Stimulated activated naive CD8-positive, alpha-beta T cell treated with anti-CD3 and anti-CD28 coated beads, Interleukin-15, Interleukin-2, amounts not matched to agents 100 U/mL and 50 U/mL, for 24 hours (primary cell): ENCODE results near the gene TMEM234.
A peak's percentile ranks its signal among the peaks of the same experiment; 100 is the strongest.

Experiments used
- ATAC-seq: fragments of 150-1000 bp; cut with Tn5 transposase; one replicate; pipeline ENCODE4 v1.10.0; 2021
- DNase-seq: peaks from one replicate; pipeline ENCODE4 v3.0.0; 2021

Gene TMEM234

DNA sequence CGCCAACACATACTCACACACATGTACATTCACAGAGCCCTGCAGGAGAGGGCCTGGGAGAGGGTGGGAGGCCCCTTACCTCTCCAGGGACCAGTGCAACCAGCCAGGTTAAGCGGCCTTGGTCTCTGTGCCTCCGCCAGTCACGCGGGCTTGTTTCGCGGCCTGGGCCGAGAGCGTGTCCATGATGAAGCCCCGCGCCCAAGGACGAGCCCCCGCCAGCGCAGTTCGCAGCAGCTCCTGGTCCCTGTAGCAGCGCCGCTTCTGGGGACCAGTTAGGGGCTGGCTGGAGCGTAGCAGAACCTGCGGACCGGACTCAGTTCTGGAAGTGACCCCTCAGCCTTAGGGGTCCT, 17.6 kb upstream of the TMEM234 start:
- DNase-seq = no peak

DNA sequence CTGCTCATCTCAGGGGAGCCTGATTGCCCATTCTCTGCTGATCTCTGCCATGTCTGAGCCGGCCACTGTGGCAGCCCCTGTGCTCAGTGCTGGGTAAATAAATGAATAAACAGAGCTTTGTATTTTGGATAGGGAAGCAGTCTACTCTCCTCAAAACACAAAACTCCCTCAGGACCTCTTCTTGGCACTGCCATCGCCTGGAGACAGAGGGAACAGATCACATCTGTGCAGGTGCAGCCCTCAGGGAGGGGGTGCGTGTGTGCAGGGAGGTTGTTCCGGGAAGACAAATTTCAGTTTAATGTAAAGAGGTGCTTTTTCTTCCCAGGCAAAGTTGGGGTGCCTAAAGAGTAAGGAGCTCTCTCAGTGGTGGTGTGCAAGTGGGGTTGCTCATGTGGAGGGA, 17.2 kb upstream of the TMEM234 start:
- ATAC-seq = no peak
- no peak for DNase-seq

More for the DNA sequence above, 17.6 kb upstream of the TMEM234 start:
- no peak for ATAC-seq

DNA sequence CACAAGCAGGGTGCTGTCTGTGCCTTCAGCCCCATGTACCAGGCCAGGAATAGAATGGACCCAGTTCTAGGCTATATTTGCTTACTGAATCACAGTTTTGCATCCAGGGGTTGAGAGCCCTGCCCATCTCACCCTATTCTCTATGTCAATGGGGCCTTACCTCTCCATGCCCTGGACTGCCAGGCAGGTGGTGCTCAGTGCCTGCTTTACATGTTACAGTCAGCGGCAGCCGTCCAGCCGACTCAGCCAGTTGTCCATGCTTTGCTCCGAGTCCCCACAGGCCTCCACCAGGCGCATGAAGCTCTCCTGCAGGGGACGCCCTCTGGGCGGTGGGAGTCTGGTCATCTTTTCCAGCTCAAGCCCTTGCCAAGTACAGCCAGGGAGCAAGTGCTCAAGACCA, 12.6 kb upstream of the TMEM234 start:
- DNase-seq = no peak
- no peak for ATAC-seq

DNA sequence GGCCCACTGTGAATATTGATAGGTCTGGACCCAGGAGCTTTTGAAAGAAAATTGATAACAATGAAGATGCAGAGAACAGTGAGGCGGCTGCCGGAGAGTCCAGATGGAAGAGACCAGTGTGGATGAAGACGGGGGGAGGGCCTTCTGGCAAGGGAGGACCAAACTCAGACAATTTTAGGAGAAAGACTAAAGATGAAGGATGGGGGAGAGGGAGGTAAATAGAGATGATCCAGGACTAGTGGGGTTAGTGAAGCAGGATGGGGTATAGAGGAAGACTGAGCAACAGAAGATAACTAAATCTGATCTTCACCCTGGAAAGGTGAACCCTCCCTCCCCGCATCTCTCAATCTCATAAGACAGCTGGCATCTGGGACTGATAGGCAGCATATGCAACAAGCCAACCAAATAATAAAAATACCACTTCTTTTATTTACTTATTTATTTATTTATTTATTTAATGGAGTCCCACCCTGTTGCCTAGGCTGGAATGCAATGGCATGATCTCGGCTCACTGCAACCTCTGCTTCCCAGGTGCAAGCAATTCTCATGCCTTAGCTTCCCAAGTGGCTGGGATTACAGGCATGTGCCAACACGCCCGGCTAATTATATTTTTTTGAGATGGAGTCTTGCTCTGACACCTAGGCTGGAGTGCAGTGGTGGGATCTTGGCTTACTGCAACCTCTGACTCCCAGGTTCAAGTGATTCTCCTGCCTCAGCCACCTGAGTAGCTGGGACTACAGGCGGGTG, 10.6 kb upstream of the TMEM234 start:
- DNase-seq = no peak
- no peak for ATAC-seq

DNA sequence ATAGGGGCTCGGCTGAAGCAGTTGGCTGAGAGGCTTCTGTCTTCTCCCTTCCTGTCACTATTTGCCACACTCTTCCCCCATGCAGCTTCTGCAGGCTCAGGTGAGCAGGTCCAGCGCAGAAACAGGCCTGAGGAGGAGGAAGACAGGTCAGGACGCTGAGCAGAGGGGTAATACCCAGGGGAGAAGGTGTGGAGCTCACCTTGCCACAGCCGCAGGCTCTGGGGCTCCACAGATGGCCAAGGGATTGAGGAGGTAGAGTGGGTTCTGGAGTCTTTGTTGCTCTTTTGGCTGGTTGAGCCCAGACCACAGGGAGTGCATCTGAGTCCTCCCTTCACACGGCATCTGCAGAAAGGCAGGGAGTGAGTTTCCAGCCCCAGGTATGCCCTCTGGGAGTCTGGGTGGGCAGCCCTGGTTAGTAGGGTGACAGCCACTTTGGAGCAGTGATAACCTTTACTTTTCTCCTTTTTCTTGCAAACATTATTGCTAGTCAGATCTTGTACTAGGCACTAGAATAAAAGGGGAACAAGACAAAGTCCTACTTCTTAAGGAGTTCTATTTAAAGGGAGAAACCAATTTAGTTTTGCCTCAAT, 9.8 kb upstream of the TMEM234 start:
- ATAC-seq (no peak), DNase-seq (no peak)

DNA sequence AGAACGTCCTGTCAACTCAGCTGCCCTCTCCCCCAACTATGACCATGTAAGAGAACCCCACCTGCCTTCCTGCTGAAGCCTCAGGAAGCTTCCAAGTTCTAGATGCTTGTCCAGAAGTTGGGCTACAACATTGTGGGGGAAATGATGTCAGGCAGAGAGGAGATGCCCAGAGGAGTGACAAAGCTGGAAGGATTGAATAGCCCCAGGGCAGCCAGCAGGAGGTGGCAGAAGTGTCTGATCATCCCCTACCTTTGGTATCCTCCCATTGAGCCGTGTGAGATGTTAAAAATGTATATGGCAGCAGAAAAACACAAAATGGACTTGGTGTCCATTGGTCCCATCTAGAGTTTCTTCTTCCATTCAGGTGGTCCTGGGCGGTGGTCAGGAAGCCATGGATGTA, 6.6 kb upstream of the TMEM234 start:
- ATAC-seq = no peak
- no peak for DNase-seq

DNA sequence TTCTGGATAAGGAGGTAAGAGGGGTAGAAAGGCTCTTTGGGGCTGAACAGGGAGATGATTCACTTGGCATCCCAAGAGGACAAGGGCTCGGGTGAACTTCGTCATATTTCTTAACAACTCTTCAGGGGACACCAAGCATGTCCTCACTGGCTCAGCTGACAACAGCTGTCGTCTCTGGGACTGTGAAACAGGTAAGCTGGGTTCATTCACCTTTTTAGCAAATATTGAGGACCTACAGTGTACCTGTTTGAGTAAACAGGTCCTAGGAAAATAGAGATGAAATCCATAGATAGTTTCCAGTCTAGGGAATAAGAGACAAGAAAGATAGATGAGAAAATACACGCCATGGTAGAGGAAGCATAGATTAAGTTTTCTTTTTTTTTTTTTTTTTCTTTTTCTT, 2.1 kb upstream of the TMEM234 start:
- ATAC-seq (no peak), DNase-seq (no peak)

DNA sequence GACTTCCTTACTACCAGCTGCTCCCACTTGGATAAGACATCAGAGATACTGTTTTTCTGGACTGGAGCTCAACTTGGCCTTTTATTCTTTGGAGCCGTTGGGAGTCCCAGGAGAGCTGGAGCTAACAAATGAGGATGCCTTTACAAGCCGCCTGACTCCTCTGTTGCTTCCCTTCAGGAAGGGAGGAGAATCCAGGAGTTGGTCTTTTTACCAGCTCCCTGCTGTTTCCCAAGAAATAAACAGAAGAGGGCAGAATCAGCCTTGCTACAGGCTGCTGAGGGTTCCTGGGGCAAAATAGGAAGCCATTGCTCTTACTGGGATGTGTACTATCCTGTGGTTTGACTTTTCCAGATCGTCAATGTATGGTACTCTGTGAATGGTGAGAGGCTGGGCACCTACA, 1.5 kb upstream of the TMEM234 start:
- ATAC-seq (no peak), DNase-seq (no peak)

DNA sequence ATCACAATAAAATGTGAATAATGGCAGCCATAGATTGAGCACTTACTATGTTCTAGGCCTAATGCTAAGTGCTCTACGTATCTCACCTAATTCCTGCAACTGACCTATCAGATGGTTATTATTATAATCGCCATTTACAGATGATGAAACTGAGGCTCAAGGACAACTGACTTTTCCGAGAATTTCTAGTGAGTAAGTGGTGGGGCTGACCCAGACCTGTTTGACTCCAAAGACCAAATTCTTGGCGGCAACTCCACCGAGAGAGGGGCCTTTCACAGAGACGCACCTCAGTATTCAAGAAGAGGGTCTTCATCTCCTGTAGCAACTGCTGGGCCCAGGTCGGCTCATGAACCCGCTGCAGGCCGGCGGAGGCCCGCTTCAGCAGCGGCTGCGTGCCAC, 573 bp downstream of the TMEM234 start:
- no peak for ATAC-seq
- DNase-seq = no peak

DNA sequence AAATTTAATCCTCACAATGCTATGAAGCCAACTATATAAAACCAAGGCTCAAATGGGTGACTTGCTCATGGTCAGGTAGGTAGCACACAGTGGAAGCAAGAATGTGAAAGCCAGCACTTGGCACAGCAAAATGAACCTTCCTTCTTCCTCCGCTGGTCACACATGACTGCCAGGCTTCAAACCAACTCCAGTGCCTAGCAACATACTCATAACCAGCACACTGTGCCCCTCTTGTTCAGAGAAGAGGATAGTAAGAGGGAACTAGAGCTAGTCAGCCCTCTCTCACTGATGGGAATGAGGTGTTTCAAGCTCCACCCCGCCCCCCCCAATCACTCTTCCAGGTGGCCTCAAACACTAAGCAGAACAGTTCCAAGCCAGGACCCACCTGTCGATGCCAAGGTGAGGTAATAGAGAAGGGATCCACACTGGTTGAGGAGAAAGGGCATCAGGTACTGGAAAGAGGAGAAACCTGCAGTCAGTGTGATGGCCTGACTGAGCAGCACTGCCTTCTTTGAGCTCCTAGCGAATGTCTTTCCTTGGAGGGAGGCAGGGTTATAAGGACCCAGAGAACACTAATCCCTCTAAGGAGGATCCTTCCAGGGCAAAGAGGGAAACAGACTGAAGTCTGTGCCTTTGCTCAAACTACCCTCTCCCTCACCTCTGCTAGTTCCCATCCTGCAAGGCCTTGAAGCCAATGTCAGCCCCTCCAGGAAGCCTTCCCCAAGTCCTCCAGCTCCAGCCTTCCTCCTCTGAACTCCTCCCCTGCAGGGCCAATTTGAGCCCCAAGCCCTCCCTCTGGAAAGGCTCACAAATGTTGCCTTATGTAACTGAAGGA, 1.2 kb downstream of the TMEM234 start:
- no peak for DNase-seq
- no peak for ATAC-seq

DNA sequence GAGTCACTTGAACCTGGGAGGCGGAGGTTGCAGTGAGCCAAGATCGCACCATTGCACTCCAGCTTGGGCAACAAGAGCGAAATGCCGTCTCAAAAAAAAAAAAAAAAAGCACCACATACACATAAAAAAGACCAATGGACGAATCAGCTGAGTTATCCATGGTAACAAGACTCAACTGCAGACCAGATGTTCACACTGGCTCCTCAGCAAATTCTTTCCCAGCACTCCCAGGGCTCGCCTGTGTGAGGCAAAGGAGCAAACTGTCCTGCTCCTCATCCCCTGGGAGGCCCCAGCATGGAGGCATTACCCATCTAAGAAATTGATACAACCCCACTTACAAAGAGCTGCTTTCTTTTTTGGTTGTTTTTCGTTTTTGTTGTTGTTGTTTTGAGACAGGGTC, 3.1 kb downstream of the TMEM234 start:
- ATAC-seq (no peak), DNase-seq (no peak)

DNA sequence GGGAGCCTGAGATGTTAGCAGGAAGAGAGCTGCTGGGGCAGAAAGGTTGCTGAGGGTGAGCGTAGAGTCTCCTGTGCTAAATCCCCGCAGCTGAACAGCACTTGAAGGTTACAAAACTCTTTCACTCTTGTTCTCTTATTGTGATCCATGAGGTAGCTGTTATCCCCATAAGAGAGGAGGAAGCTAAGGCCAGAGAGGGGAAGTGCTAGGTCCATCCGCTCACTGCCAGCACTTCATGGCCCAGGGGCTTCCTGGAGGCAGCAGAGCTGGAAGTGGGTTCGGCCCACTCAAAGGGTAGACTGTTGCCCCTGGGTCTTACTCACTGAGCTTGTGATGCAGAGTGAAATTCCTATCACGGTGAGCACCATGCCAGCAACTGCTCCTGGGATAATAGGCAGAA, 5.6 kb downstream of the TMEM234 start:
- DNase-seq = no peak
- no peak for ATAC-seq

DNA sequence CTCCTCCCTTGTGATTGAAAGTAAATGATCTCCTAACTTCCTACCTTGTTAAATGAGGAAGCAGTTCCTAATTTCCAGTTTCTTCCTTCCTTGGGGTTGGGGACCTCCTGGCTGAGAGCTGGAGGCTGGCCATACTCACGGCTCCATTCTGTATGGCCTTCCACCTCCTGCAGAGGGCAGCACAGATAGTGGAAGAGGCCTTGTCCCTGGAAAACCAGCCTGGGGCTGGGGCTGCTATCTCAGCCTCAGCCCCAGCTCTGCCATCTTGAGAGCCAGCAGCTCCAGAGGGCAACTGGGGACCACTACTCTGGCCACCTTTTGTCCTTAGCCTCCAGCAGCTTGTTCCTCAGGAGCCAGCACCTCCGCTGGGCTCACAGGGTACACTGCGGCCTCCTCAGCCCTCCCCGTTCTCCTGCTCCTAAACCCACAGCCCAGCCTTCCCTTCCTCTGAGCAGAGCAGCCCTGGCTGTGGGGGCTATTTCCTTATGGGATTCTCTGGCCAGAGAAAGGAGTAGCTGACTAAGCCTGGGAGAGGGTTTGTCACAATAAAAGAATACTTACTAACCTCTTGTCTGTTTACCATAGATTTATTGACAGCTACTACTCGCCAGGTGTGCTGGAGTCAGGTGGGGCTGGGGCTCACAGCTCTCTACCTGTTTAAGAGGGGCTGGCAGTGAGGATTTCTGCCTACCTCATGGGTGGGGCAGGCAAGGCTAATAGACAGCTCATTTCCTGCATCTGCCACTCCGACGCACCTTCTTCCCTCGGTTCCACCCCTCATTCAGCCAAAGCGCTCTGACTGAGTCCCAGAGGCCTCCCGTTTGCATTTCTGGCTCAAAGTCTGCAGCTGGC, 6.3 kb downstream of the TMEM234 start:
- DNase-seq (peak; percentile 72), ATAC-seq (peak; percentile 76)

DNA sequence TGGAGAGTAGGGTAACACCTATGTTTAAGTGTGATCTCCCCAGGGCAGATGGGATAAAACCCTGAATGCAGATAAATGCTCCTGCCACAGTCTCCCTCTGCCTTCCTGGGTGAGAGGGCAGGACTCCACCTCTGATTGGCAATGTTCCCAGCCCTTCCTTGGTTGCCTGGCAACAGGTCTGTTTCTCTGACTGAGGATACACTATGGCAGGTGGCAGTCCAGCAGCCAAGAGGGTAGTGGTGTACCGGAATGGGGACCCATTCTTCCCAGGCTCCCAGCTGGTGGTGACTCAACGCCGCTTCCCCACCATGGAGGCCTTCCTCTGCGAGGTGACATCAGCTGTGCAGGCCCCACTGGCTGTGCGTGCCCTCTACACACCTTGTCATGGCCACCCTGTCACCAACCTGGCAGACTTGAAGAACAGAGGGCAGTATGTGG, 13.2 kb downstream of the TMEM234 start, which contains the start of gene DCDC2B:
TSS of gene DCDC2B (plus strand) at position 199 of the 438 bp plus-strand sequence. CDS start at position 204, 5 bp downstream.
- no peak for DNase-seq
- no peak for ATAC-seq

DNA sequence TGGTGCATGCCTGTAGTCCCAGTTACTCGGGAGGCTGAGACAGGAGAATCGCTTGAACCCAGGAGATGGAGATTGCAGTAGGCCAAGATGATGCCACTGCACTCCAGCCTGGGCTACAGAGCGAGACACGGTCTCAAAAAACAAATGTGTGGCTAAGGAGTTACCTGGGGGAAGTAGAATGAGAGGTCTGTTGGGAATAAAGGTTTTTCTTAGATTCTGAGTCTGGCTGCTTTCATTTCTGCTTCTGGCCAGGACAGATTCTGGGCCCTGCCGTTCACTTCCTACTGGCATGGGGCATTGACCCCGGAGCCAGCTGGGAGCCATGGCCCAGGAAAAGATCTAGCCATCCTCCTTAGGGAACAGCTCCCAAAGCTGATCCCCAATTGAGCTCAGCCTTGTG, 13.7 kb downstream of the TMEM234 start:
- DNase-seq (no peak), ATAC-seq (no peak)

DNA sequence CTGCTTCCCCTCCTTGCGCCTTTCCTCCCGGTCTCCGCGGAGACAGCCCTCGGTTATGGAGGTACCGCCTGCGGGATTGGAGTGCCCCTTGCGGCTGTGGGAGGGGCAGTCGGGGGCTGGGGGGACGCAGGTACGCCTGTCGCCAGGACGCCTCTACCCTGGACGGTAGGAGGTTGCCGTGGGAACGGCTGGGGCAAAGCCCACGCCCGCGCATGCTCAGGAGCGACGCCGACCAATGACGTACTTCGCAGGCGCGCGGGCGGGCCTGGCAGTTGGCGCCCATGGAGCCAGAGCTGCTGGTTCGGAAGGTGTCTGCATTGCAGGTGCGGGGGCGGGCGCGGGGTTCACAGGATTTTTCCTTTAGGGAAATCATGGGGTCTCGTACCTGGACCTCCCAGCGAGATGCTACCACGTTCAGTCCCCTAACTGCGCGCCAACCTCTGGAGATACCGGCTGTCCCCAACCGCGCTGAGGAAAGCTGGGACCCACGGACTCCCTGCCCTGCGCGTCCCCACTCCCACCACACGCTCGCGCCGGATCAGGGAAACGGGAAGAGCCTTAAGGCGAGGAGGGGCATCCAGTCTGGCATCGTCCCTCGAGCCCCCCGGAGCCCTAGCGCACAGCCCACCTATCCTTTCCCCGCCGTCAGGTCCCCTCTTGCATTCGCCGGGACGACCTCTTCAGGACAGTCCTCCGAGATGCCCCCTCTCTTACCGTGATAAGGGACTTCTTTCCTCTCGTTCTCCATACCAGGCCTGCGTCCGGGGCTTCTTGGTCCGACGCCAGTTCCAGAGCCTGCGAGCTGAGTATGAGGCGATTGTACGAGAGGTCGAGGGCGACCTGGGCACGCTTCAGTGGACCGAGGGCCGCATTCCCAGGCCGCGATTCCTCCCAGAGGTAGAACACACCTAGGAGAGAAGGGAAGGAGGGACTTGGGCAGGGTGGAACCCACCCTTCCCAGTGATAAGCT, 16.5 kb downstream of the TMEM234 start, which contains the start of gene IQCC:
TSS of gene IQCC (plus strand) at position 271 of the 970 bp plus-strand sequence. CDS start at position 282, 11 bp downstream.
- peak; percentile 60 for ATAC-seq

DNA sequence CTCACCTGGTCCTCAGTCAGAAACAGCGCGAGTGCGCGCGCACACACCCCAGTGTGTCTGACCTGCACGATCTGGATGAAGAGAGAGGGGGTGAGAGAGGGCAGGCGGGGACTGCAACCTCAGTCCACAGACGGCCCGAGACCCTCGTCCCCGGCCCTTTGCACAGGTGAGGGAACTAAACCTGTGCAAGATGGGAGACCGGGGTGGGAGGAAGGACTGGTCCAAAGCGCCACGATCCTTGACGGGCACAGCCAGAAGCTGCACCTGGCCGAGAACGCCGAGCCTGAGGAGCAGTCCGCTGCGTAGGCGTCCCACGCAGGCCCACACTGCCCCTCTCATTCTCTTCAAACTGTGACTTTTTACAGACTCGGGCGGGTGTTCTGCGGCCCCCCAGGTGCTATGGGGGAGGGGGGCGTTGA, 17.2 kb downstream of the TMEM234 start:
- ATAC-seq (no peak), DNase-seq (no peak)

More for the DNA sequence above, 16.5 kb downstream of the TMEM234 start, which contains the start of gene IQCC:
- peak; percentile 90 for DNase-seq

DNA sequence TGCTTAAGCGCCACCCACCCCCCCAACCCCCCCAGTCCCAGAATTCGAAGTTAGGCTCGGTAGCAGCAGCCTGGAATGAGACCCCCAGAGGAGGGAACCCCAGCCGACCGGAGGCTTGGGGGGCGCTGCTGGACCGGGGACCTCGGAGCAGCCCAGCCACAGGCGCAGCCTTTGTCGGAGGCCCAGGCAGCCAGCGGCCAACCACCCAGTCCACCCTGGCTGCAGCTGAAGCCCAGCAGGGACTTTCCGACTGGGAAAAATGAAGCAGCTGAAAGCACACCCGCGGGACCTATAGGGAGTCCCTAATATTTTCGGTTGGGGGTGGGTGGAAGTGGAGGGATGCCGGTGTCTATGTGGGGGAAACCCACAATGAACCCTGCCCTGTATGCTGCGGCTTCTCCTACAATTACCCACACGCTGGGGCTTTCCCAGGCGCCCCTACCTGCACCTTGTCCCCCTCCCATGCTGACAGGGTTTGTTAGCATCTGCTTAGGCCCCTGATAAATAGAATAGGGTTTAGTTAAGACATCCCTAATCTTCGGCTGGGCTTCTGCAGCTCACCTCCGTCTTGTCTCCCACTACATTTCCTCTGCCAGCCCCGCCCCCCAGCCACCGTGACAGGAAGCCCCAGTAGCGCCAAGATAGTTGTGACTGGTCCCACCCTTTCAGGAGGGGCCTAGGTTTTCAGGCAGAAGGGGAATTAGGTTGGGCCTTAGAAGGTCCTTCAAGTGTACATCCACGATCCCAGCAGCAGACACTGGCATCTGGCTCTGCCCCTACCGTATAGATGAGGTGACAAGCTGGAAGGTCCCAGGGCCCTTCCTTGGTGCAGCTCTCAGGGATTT, 20.9 kb downstream of the TMEM234 start:
- peak; percentile 90 for DNase-seq
- ATAC-seq = peak; percentile 56

DNA sequence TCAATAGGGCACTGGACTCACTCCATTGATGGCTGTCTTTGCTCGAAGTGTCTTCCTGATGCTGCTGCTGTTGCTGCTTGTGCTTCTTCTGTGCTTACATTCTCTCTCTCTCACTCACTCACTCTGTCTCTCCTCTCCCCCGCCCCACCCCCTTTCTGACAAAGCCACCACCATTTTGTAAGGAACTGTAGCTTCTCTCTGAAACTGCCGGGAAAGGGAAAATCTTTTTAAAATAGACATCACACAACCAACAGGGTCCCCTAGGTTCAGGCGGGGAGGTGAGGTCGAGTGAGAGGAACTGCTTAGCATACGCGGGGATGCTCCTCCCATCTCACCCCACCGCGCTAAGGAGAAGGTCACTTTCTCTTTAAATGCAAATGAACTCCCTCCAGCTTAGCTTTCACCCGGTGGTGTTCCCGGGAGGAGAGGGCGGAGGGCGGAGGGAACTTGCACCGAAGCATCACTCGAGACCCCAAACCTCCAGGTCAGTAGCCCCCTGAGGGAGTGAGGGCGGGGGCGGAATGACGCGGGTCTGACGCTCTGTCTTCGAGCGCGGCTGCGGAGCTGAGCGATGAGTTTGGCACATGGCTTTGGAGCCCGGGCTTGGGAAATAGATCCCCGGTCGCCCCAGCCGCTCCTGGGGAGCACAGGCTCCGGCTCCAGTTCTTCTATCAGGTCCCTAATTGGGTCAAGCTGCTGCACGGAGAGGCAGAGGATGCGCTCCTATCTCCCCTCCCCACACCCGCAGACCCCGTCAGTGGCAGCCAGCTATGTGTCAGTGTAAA, 21.7 kb downstream of the TMEM234 start, which contains the start of gene CCDC28B:
TSS of gene CCDC28B (plus strand) at position 370 of the 785 bp plus-strand sequence. CDS start 1,341 bp downstream, outside the sequence.
- ATAC-seq (peak; percentile 50), DNase-seq (peak; percentile 77)
